Measurements from ENCODE around the gene GOLPH3.

- TF ChIP-seq BRCA1 (IDR thresholded peaks at IDR 0.05; ENCODE audit: low read depth, low read length) (no peak), CTCF (IDR thresholded peaks at IDR 0.05; ENCODE audit: control extremely low read depth in 1 of 3, insufficient read depth in 1 of 3, low read depth in 1 of 3, low read length in 3 of 3) (no peak), MAX (IDR thresholded peaks at IDR 0.05) (no peak), SIN3A (conservative IDR thresholded peaks at IDR 0.05 in 1 of 2, IDR thresholded peaks at IDR 0.05 in 1 of 2; ENCODE audit: low read depth in 1 of 2, low read length in 2 of 2) (no peak), YY1 (IDR thresholded peaks at IDR 0.05; ENCODE audit: low read depth, low read length) (no peak), KDM4A (IDR thresholded peaks at IDR 0.05; ENCODE audit: low read depth, low read length, severe bottlenecking) (no peak), POLR2A (IDR thresholded peaks at IDR 0.05; ENCODE audit: control extremely low read depth in 1 of 2, low read depth in 2 of 2, low read length in 2 of 2) (no peak), POLR2AphosphoS5 (IDR thresholded peaks at IDR 0.05; ENCODE audit: low read depth, low read length) (no peak), SP1 (IDR thresholded peaks at IDR 0.05; ENCODE audit: low read depth, low read length) (no peak)
Observed at GRCh38 chr5:32157078-32157477, 17.0 kb downstream of the GOLPH3 start.

All from H1 (cell line).